CD4-positive, alpha-beta T cell treated with Interferon alpha-2 for 1 hour (primary cell): ENCODE data around the gene OGDHL.
"Not testable (repeated sequence)": the region's sequence is repeated elsewhere in the genome, so short reads cannot be mapped to it uniquely, and the experiment has no call there.

Experiments used
- DNase-seq, 2 donors: peaks; one replicate each; pipeline ENCODE4 v3.0.0-alpha.2; 2020 to 2022

Gene OGDHL

DNA sequence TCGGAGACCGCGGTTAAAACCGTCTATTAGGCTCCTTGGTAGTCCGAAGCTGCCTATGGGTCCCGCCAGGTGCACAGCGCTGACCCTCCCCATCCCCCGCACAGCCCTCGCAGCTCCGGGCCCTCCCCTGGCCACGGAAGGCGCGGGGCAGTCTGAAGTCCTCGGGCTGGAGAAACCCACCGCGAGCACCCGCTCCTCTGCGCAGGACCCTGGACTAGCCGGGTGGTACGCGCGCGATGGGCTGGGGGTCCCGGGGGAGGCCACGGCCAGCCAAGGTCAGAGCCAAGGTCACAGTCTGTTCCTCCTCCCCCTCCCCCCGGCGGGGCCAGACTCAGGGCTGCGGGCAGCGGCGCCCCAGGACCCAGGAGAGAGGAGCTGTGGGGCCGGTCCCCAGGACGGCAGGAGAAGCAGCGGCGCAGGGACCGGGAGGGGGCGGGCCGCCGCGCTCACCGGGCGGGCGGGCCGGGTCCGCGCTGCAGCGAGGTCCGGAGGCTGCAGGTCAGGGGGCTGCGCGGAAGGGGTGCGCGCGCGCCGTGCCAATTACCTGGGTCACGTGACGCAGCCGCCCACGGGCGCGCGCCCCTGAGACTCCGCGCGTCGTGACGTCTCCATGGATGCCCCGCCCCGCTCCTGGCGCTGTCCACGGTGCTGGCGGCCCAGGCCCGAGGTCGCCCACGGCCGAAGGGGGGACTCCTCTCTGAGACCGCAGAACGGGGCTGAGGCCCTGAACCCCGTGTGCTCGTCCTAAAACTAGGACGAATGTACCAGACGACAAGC lies at the start of gene OGDHL:
OGDHL (minus strand) TSS at position 535 of the 777 bp plus-strand sequence. CDS start 3,731 bp downstream, outside the sequence.
- peak in 1 of 2 donors; percentile 33 for DNase-seq

DNA sequence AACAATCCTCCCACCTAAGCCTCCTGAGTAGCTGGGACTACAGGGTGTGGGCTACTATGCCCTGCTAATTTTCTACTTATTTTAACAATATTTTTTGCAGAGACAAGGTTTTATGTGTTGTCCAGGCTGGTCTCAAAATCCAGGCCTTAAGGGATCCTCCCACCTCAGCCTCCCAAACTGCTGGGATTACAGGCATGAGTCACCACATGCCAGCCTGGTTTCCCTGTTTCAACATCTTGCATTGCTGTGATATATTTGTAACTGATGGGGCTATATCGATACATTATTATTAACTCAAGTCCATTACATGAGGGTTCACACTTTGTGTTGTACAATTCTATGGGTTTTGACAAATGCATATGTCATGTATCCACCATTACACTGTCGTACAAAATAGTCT lies 41.9 kb upstream of the OGDHL start:
- DNase-seq: no peak

DNA sequence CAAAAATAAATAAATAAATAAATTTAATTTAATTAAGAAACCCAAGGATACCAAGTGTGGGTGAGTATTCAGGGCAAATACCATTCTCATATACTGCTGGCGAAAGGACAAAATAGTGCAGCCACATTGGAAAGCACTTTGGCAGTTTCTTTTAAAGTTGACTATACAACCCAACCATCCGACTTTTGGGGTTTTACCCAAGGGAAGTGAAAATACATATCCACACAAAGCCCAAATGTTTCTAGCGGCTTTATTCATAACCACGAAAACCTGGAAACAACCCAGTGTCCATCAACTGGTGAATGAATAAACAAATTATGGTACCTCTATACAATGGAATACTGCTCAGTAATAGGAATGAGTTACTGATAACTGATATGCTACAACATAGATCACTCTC lies 36.2 kb upstream of the OGDHL start:
- DNase-seq: no peak

DNA sequence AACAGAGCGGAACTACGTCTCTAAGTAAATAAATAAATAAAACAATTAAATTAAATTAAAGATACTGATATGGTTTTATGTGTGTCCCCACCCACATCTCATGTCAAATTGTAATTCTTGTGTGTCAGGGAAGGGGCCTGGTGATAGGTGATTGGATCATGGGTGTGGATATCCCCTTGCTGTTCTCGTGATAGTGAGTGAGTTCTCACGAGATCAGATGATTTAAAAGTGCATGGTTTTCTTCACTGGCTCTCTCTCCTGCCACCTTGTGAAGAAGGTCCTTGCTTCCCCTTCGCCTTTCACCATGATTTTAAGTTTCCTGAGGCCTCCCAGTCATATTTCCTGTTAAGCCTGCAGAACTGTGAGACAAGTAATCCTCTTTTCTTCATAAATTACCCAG lies 29.0 kb upstream of the OGDHL start:
- DNase-seq: no peak

DNA sequence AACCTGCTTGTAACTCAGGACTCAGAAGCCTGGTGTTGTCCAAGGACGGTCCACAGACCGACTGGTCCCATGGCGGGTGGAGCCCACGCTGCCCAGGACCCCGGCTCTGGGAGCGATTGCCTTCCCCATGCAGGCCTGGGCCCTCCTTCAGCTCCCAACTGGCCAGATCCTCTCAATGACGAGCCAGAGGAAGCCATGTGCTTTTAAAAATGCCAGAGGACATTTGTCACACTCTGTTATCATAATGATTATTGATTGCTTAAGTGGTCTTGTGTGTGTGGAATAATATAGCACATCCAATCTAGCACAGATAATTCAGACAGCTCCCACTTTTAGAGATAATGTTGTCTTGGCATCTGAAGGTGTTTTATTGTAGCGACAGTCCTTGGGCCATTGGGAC lies 22.6 kb upstream of the OGDHL start:
- no peak for DNase-seq

DNA sequence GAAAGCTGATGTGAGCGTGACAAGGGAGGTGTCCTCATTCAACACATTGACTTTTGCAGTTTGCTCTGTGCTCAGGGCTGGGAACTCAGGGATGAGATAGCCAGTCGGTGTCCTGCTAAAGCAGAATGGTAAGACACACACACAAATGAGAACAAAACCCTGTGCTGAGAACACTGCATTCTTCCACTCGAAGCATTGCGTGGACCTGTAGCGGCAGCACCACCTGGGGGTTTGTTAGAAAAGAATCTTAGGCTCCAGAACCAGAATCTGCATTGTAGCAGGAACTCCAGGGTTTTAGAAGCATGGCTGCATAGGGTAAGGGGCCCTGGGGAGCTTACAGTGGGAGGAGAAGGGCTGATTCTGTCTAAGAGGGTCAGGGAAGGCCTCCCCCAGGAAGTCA lies 21.5 kb upstream of the OGDHL start:
- no peak for DNase-seq

DNA sequence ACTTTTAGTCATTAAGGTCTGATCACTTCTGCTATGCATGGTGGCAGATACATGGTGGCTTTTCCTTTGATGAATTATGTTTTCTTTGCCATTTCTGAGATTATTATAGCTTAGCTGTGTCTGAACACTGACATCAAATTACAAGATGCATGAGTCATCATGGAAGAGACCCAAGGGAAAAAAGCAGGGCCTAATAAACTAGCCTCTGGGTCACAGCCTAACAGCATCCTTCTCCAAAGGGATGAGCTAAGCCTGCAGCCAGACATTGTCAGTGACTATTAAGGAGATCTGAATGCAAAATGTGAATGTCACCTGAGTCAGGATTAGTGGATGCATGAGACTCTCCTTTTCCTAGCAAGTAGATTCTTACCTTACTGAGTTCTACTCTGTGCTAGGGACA lies 19.1 kb upstream of the OGDHL start:
- DNase-seq: no peak

DNA sequence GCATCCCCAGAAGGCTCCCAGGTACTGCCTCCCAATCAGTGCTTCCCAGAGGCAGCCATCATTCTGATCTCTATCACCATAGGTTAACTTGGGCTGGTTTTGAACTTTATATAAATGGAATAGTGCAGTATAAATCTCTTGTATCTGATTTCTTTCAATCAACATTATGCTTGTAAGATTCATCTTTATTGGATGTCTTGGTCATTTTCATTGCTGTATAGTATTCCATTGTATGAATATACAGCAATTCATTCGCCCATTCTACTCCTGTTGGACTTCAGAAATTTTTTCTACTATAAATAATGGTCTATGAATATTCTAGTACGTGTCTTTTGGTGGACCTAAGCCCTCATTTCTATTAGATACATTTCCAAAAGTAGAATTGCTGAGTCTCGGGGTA lies 16.1 kb upstream of the OGDHL start:
- no peak for DNase-seq

DNA sequence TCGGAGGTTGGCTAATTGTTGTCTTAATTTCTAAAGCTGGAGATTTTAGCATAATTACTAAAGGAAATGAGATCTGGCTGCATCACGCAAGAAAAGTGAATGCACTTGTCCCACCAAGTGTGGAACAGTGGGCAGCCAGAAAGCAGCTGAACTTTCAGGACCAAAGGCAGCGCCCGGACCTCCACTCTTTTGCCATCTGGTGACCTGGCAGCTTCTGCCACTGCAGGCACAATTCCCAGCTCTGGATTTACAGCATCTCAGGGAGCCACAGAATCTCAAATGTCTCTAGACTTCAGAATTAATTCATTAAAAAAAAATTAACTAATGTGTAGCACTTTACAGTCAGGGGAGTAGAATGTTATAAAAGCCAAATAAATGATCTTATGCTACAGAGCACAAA lies 14.7 kb upstream of the OGDHL start:
- DNase-seq: no peak

DNA sequence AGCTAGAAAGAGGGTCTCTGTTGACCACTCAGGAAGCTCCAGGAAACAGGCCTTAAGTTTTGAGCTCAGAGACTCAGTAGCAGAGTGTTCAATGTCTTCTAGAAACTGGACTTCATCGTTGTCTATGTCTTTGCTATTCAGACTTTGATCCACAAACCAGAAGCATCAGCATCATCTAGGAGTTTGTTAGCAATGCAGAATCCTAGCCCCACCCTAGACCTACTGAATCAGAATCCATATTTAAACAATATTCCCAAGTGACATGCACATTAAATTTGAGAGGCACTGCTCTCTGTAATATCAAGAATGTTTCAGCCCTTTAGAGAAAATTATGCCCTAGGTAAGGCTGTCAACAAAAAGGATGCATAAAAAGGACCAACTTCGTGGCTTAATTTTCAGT lies 12.9 kb upstream of the OGDHL start:
- DNase-seq: no peak

DNA sequence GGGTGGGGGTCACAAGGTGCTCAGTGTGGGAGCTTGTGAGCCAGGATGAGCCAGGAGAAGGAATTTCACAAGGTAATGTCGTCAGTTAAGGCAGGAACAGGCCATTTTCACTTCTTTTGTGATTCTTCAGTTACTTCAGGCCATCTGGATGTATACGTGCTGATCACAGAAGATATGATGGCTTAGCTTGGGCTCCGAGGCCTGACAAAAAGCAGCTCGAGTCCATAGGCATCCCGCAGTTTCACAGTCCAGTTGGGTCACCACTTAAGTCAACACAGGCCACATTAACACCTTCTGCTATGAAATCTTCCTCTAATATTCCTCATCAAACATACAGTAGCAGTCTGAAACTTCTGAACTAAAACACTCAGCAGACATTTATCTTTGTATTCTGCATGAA lies 10.8 kb upstream of the OGDHL start:
- DNase-seq: not testable (repeated sequence)

DNA sequence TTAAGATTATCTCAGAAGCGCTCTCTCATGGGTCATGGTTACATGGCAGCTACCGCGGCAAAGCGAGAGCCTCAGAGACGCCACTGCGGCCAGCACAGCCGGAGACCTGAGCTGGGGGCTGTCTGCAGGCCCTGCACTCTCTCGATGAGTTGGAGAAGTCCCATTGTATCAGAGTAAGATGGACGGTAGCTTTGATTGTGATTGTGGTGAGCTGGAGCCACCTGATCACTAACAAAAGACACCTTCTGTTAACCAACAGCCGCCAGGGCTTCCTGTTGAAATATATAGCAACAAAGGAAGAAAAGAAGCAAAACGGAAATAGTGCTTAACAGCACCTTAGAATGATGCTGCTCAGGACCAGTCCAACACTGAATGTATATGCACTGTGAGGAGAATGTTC lies 8.9 kb upstream of the OGDHL start:
- not testable (repeated sequence) for DNase-seq

DNA sequence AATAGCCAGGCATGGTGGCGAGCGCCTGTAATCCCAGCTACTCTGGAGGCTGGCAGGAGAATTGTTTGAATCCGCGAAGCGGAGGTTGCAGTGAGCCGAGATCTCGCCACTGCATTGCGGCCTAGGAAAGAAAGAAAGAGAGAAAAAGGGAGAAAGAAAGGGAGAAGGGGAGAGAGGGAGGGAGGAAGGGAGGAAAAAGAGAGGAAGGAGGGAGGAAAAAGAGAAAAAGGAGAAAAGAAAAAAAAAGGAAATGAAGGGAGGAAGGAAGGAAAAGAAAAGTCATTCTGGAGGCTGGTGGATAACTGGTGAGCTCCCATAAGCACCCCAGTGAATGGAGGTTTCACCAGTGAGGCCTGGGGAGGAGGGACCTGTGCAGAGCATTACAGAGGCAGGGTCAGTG lies 7.6 kb upstream of the OGDHL start:
- DNase-seq: no peak

DNA sequence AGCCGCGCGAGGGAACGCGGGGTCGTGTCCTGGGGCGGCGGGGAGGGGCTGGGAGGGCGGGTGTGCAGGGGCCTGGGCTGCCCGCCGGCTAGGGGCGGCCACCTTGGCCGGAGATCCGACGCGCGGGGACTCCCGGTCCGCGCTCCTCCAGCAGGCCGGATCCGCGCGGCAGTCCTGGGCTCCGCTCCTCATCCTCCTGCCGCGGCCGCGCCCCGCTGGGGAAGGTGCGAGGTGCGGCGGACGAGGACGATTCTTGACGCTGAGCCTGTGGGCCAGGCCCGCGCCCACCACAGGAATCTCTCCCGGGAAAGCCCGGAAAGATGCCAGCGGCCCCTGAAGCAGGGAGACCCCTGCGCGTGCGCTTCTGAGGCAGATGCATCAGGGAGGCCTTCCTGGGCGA lies 6.6 kb upstream of the OGDHL start:
- DNase-seq: no peak

DNA sequence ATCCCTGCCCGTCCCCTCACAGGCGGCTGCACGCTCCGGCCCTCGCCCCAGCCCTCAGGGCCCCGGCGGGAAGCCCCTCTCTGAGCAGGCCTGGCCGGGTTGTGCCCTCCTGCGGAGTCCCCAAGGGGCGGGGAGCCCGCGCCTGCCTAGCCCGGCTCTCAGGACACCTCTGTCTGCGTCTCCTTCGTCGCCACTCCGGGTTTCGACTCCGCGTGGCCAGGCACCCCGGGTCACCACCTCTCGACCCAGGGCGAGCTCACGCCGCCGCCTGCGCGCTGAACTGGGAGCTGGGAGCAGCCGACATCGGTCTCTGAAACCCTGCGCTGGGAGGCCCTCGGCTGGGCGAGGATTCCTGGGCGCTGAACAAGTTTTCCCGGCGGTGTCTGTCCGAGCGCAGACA lies 6.2 kb upstream of the OGDHL start:
- no peak for DNase-seq

DNA sequence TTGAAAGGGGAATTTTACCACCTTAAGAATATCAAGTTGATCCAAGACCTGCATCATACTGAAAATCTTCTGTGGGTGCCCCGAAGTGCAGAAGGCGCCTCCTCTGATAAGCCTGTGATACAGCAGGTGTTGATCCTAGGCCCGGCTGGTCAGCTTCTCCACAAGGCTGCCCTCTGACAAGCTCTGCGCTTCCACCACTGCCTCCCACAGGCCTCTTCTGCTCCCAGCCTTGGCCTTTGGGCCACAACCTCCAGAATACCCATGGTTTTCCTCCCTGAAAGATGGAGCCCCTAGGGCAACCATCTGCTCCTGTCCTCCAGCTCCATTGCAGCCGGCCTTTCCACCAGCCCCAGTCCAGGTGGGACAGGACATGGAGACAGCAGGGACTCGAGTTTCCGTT lies 5.6 kb upstream of the OGDHL start:
- no peak for DNase-seq

DNA sequence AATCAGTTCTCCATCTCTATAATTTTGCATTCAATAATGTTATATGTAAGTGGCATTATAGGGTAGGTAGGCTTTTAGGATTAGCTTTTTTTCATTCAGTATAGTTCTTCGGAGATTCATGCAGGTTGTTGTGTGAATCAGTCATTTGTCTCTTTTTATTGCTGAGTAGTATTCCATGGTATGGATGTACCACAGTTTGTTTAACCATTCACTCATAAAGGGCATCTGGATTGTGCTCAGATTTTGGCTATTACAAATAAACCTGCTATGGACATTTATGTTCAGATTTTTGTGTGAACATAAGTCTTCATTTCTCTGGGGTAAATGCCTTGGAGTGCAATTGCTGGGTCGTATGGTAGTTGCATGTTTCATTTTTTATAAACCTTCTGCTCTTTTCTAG lies 4.4 kb upstream of the OGDHL start:
- DNase-seq: no peak

DNA sequence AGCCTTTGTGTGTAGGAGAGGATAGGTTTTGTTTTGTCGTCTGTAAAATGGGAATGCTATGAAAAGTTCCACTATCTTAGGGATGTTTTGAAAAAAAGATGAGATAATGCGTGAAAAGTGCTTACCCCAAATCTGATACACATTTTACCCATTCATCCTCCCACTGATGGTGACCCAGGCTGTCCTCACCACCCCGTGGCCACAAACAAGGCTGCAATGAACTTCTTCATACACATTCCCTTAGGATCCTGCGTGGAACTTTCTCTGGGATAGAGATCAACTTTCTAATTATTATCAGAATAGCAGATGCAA lies 399 bp upstream of the OGDHL start:
- no peak for DNase-seq

DNA sequence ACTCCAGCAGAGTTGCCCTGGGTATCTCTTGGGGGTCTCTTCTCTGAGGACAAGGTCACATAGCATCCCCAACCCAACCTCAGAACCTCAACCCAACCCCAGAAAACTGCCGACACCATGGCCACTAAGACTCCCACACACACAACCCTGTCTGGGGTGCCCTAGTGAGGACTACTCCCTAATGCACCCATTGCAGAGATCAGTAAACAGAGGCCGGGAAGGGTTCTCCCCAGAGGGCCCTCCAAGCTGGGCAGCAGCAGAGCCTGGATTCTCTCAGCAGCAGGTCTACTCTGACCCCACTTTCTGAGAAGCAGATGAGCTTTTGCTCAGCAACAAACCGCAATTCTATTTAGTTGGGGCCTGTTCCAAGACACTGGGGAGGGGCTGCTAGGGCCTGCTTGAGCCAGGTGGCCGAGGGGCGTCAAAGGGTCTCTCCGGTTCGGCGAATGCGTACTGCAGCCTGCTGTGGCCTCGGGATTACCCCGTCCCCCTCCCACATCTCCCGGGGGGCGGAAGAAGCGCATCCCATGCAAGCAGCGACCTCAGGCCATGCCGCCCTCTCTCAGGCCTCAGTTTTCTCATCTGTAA lies 828 bp downstream of the OGDHL start:
- DNase-seq: no peak

DNA sequence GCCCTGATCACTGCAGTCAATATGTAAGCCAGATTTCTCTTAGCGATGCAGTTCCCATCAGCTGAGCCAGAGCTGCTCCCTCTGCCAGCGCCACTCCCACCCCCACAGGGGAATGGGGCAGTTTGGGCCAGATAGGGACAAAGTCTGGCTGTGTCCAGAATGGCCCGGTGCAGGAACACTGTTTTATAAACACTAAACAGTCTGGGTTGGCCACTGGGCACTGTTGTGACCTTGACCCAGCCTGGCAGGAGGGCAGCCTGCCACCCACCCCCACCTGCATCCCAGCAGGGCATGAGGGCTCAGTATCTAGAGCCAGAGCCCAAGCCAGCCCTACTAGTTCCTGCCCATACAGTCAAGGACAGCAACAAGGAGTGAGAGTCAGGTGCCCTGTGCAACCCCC lies 1.3 kb downstream of the OGDHL start:
- DNase-seq: no peak

DNA sequence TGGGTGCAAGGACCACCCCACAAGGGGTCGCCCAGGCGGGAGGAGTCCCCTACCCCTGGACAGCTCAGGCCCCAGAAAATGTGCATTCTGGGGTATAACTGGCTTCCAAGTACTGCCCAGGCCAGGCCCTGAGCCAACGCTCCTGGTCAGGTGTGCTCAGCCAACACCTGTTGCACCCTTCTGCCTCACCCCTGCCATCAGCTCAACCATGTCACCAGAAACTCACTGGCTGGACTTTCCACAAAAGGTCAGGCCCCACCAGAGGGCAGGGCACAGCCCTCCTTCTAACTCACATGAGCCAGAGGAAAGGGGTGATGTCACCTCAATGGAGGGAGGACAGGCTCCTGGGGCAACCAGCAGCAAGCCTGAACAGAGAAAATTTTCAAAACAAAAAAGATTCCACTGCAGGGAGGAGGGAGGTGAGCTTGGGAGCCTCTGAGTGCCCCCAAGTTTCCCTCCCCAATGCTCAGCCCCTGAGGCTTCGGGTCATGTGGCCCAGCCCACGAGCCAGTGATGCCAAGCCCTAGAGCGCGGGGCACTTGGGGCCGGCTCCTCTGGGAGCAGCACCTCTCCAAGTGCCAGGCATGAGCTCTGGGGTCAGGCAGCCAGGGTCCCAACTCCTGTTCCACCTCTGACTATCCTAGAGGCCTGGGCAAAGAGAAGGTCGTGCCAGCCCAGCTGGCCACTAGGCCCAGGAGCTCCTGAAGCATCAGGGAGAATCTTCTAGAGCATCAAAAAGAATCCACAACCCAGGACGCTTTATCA lies 2.2 kb downstream of the OGDHL start:
- DNase-seq: no peak

DNA sequence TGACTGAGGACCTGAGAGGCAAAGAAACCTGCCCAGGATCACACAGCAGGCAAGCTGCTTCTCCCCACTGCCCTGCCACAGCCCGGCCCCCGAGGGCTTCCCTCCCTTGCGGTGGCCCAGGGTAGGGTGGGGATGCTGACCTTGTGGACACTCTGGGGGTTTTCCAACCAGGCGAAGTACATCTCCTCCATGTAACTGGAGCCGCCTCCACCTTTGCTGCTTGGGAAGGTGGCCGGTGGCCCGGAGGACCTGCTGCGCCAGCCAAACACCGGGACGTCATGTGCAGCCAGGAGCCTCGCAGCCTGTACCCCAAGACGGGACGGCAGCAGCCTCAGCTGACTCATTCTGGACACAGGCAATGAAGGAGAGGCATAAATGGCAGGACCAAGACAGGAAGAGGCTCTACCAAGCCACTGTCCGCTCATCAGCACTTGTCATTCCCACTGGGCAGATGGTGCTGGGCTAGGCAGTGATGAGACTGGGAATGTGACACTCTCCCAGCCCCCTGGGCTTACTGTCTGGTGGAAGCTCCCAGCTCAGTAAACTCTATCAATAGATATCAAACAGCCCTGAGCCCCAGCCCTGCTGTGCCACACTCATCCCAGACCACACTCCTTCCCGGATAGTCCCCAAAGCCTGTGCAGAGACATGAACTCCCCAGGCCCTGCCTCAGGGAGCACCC lies 3.7 kb downstream of the OGDHL start:
- DNase-seq: no peak

DNA sequence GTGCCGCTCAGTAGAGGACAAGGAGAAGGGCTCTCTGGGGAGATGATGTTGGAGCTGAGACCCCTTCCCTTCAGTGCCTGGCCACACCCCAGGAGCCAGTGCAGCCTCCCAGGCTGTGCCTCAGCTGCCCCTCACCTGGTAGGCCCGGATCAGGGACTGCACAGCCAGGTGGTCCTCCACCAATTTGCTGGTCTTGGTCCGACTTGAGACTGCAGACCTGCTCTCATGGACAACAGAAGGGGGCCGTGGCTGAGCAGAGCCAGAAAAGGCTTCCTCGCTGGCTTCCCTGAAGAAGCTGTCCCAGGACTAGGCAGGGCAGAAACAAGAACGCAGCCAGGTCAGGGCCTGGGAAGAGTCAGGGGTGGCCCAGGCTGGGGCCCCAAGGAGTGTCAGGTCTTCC lies 5.5 kb downstream of the OGDHL start:
- no peak for DNase-seq

DNA sequence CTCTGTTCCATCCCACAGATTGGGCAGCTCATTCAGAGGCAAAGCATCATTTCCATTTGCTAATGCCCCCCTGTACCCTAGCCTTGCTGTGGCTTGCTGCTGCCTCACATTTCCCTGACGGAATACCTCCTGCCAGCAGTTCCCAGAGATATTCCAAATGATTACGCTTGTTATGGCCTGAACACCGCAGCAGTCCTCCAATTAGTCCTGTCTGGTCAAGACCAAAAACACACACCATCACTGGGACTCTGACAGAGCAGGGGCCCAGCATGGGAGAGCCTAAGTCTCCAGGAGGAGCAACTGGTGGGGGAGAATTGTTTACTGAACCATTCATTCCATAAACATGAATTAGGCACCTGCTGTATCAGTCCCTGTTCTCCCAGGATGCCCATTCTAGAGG lies 6.1 kb downstream of the OGDHL start:
- no peak for DNase-seq
